Neural cell (in vitro differentiated cells): Measurements from ENCODE around the gene ANKRD28. TPM values are rescaled to one million over a fixed set of nuclear protein-coding genes. Genes with fewer than 3 reads are reported as not detected.

Experiments
- H2AFZ ChIP-seq: fragments of 200-600, 300-800 bp; sonication (generic), shearing (Covaris generic); 2 replicates; pipeline ENCODE4 v1.6.0; 2014; ENCODE audit warnings: low read depth, mild to moderate bottlenecking, antibody characterized with exemption, low read length, moderate library complexity
- H3F3A ChIP-seq: fragments of 200-600 bp; shearing (Covaris generic); 2 replicates; pipeline ENCODE4 v1.6.1; 2016; ENCODE audit warnings: mild to moderate bottlenecking, moderate library complexity, mixed read lengths, antibody characterized with exemption, low read length; ENCODE audit not compliant: insufficient read depth, poor library complexity, severe bottlenecking
- H3K27ac ChIP-seq: fragments of 200-600, 300-800 bp; sonication (generic), shearing (Covaris generic); 2 replicates; pipeline ENCODE4 v1.5.1; 2014; ENCODE audit warnings: mild to moderate bottlenecking, low read length, moderate library complexity
- H3K27me3 ChIP-seq: fragments of 300-800, 200-600 bp; sonication (generic), shearing (Covaris generic); 2 replicates; pipeline ENCODE4 v1.6.0; 2014; ENCODE audit warnings: mild to moderate bottlenecking, low read depth, low read length, moderate library complexity; ENCODE audit not compliant: insufficient read depth
- H3K36me3 ChIP-seq: fragments of 300-800, 200-600 bp; sonication (generic), shearing (Covaris generic); 2 replicates; pipeline ENCODE4 v1.5.1; 2014; ENCODE audit warnings: mild to moderate bottlenecking, antibody characterized with exemption, low read length, moderate library complexity; ENCODE audit not compliant: insufficient read depth
- H3K4me2 ChIP-seq: fragments of 300-800, 200-600 bp; sonication (generic), shearing (Covaris generic); 2 replicates; pipeline ENCODE4 v1.6.0; 2014; ENCODE audit warnings: mild to moderate bottlenecking, low read length
- H3K4me3 ChIP-seq: fragments of 300-800, 200-600 bp; sonication (generic), shearing (Covaris generic); 2 replicates; pipeline ENCODE4 v1.5.1; 2014; ENCODE audit warnings: mild to moderate bottlenecking, low read length, moderate library complexity
- H3K79me2 ChIP-seq: fragments of 200-600 bp; shearing (Covaris generic); replicated peaks from 2 replicates; pipeline ENCODE4 v1.6.0; 2014; ENCODE audit warnings: mild to moderate bottlenecking, low read length, moderate library complexity; ENCODE audit not compliant: insufficient read depth
- H3K9ac ChIP-seq: fragments of 300-800, 200-600 bp; sonication (generic), shearing (Covaris generic); 2 replicates; pipeline ENCODE4 v1.6.1; 2016; ENCODE audit warnings: mild to moderate bottlenecking, low read length, mixed read lengths
- H3K9me2 ChIP-seq: fragments of 200-600 bp; shearing (Covaris generic); 2 replicates; pipeline ENCODE4 v1.6.1; 2016; ENCODE audit warnings: mild to moderate bottlenecking, low read length, mixed read lengths; ENCODE audit not compliant: insufficient read depth
- H3K9me3 ChIP-seq: fragments of 200-600, 300-800 bp; sonication (generic), shearing (Covaris generic); 2 replicates; pipeline ENCODE4 v1.6.1; 2016; ENCODE audit warnings: mild to moderate bottlenecking, mixed run types, low read length, moderate library complexity, mixed read lengths
- H4K20me1 ChIP-seq: fragments of 200-600 bp; shearing (Covaris generic); 2 replicates; pipeline ENCODE4 v1.6.1; 2016; ENCODE audit warnings: mild to moderate bottlenecking, mixed run types; ENCODE audit not compliant: insufficient read depth
- CTCF ChIP-seq: fragments of 450-650 bp; IDR thresholded peaks from 2 replicates; pipeline ENCODE4 v1.5.1; 2014; ENCODE audit warnings: antibody characterized with exemption, mild to moderate bottlenecking, moderate library complexity; ENCODE audit not compliant: poor library complexity, severe bottlenecking
- EP300 ChIP-seq: fragments of 450-650 bp; conservative IDR thresholded peaks from 2 replicates; pipeline ENCODE4 v1.6.1; 2014; ENCODE audit warnings: antibody characterized with exemption, mild to moderate bottlenecking, moderate library complexity; ENCODE audit not compliant: poor library complexity, severe bottlenecking
- EZH2 ChIP-seq: fragments of 200-600, 300-800 bp; shearing (Covaris generic), sonication (generic); IDR thresholded peaks from 2 replicates; pipeline ENCODE4 v1.6.1; 2014; ENCODE audit warnings: antibody characterized with exemption, low read length, borderline replicate concordance, mild to moderate bottlenecking; ENCODE audit not compliant: insufficient read depth, poor library complexity, severe bottlenecking
- MXI1 ChIP-seq: fragments of 450-650 bp; conservative IDR thresholded peaks from 2 replicates; pipeline ENCODE4 v1.6.1; 2014; ENCODE audit warnings: antibody characterized with exemption, mild to moderate bottlenecking; ENCODE audit not compliant: poor library complexity, severe bottlenecking
- POLR2AphosphoS5 ChIP-seq: IDR thresholded peaks from 2 replicates; pipeline ENCODE4 v1.6.1; 2012
- RAD21 ChIP-seq: fragments of 450-650 bp; conservative IDR thresholded peaks from 2 replicates; pipeline ENCODE4 v1.6.1; 2014; ENCODE audit warnings: antibody characterized with exemption, mild to moderate bottlenecking, moderate library complexity
- REST ChIP-seq: IDR thresholded peaks from 2 replicates; pipeline ENCODE4 v1.6.1; 2012; ENCODE audit warnings: borderline replicate concordance
- SMC3 ChIP-seq: fragments of 450-650 bp; conservative IDR thresholded peaks from 2 replicates; pipeline ENCODE4 v1.6.1; 2014; ENCODE audit warnings: antibody characterized with exemption, mild to moderate bottlenecking, moderate library complexity; ENCODE audit not compliant: poor library complexity
- TAF1 ChIP-seq: IDR thresholded peaks from 2 replicates; pipeline ENCODE4 v1.6.1; 2012; ENCODE audit warnings: low read depth
- polyA plus RNA-seq: library from polyadenylated mRNA; depleted of rRNA; stranded (reverse); fragments of >200 nt; gene quantifications from 2 replicates; pipeline ENCODE4 v1.2.3, GENCODE V29; 2014

Gene ANKRD28
- polyA plus RNA-seq, 1 donor from 2014 or later: 101 TPM

- H3K9me2 ChIP-seq: no peaks in the 10 kb centered on the region
- TF ChIP-seq EP300: no peak
- no peak for TF ChIP-seq SMC3
- TF ChIP-seq MXI1: no peak
- no peak for TF ChIP-seq TAF1
- TF ChIP-seq CTCF: no peak
- no peak for TF ChIP-seq POLR2AphosphoS5
- TF ChIP-seq REST: no peak
- no peak for TF ChIP-seq RAD21
- TF ChIP-seq EZH2: no peak
- H3K9me3 ChIP-seq: no peaks in the 10 kb centered on the region
- no peak overlapping the region for H3K9ac ChIP-seq
- H3K27me3 ChIP-seq: no peaks in the 10 kb centered on the region
- no peaks in the 10 kb centered on the region for H4K20me1 ChIP-seq
- H3K4me2 ChIP-seq: no peak overlapping the region
- no peaks in the 10 kb centered on the region for H3F3A ChIP-seq
- H3K27ac ChIP-seq: no peak overlapping the region
- peaks cover 9% of the 10 kb centered on the region for H3K36me3 ChIP-seq
- H2AFZ ChIP-seq: no peak overlapping the region
- no peak overlapping the region for H3K4me3 ChIP-seq
- no peaks in the 10 kb centered on the region for H3K79me2 ChIP-seq
Observed at GRCh38 chr3:15726043-15726442, 71.7 kb downstream of the ANKRD28 start.

- Histone ChIP-seq H3K9me3 (no peaks in the 10 kb centered on the region), H3K4me2 (no peak overlapping the region), H3K9ac (no peak overlapping the region), H3K9me2 (no peaks in the 10 kb centered on the region), H2AFZ (no peak overlapping the region), H3K4me3 (no peak overlapping the region), H3K79me2 (no peaks in the 10 kb centered on the region), H3K27me3 (no peaks in the 10 kb centered on the region), H3K27ac (no peak overlapping the region), H3F3A (no peaks in the 10 kb centered on the region), H3K36me3 (peaks cover 16% of the 10 kb centered on the region), H4K20me1 (no peaks in the 10 kb centered on the region)
- TF ChIP-seq POLR2AphosphoS5: no peak
- no peak for TF ChIP-seq REST
- TF ChIP-seq SMC3: no peak
- no peak for TF ChIP-seq TAF1
- no peak for TF ChIP-seq RAD21
- no peak for TF ChIP-seq EZH2
- TF ChIP-seq MXI1: no peak
- no peak for TF ChIP-seq EP300
- TF ChIP-seq CTCF: no peak
Observed at GRCh38 chr3:15724446-15724845, 73.3 kb downstream of the ANKRD28 start.
